ENCODE data around the gene ANP32E.
A peak's percentile ranks its signal among the peaks of the same experiment; 100 is the strongest.

ANP32E gene

GRCh38 chr1:150180474-150180873, 55.4 kb downstream of the ANP32E start:
- H3K4me3 ChIP-seq (ENCODE audit: control insufficient read depth, low read depth, low read length): no peak overlapping the region
- DNase-seq (ENCODE audit: low read depth): no peak
- TF ChIP-seq CTCF (conservative IDR thresholded peaks at IDR 0.05; ENCODE audit: control insufficient read depth, insufficient read depth, low read depth, low read length): no peak

GRCh38 chr1:150179867-150180266, 56.0 kb downstream of the ANP32E start:
- no peak for TF ChIP-seq CTCF (conservative IDR thresholded peaks at IDR 0.05; ENCODE audit: control insufficient read depth, insufficient read depth, low read depth, low read length)
- H3K4me3 ChIP-seq (ENCODE audit: control insufficient read depth, low read depth, low read length): no peak overlapping the region
- no peak for DNase-seq (ENCODE audit: low read depth)

GRCh38 chr1:150178548-150178947, 57.4 kb downstream of the ANP32E start:
- no peak overlapping the region for H3K4me3 ChIP-seq (ENCODE audit: control insufficient read depth, low read depth, low read length)
- TF ChIP-seq CTCF (conservative IDR thresholded peaks at IDR 0.05; ENCODE audit: control insufficient read depth, insufficient read depth, low read depth, low read length): no peak

GRCh38 chr1:150176593-150176992, 59.3 kb downstream of the ANP32E start:
- H3K4me3 ChIP-seq (ENCODE audit: control insufficient read depth, low read depth, low read length): no peak overlapping the region
- peak; percentile 45 for DNase-seq (ENCODE audit: low read depth)
- no peak for TF ChIP-seq CTCF (conservative IDR thresholded peaks at IDR 0.05; ENCODE audit: control insufficient read depth, insufficient read depth, low read depth, low read length)

More at GRCh38 chr1:150178548-150178947, 57.4 kb downstream of the ANP32E start:
- DNase-seq (ENCODE audit: low read depth): no peak

- no peak for TF ChIP-seq CTCF (conservative IDR thresholded peaks at IDR 0.05; ENCODE audit: control insufficient read depth, insufficient read depth, low read depth, low read length)
- no peak for DNase-seq (ENCODE audit: low read depth)
- H3K4me3 ChIP-seq (ENCODE audit: control insufficient read depth, low read depth, low read length): no peak overlapping the region
Measured at GRCh38 chr1:150173141-150173585, 62.7 kb downstream of the ANP32E start.

GRCh38 chr1:150171801-150172200, 64.1 kb downstream of the ANP32E start:
- no peak for TF ChIP-seq CTCF (conservative IDR thresholded peaks at IDR 0.05; ENCODE audit: control insufficient read depth, insufficient read depth, low read depth, low read length)
- no peak for DNase-seq (ENCODE audit: low read depth)
- no peak overlapping the region for H3K4me3 ChIP-seq (ENCODE audit: control insufficient read depth, low read depth, low read length)
